GM23338 (cell line): Measurements from ENCODE around the gene TNS3. TPM values are rescaled to one million over a fixed set of nuclear protein-coding genes. Genes with fewer than 3 reads are reported as not detected.
A peak's percentile ranks its signal among the peaks of the same experiment; 100 is the strongest.
"Not testable (repeated sequence)": the region's sequence is repeated elsewhere in the genome, so short reads cannot be mapped to it uniquely, and the experiment has no call there.

Experiments used
- ATAC-seq: fragments of 200-7000 bp; cut with Tn5 transposase; 3 replicates; pipeline ENCODE4 v1.9.1; 2020
- DNase-seq: peaks from one replicate; pipeline ENCODE4 v3.0.0-alpha.2; 2015; ENCODE audit warnings: low spot score
- H2AFZ ChIP-seq: fragments of 200-600 bp; sonication (generic); 2 replicates; pipeline ENCODE4 v1.8.0; 2016; ENCODE audit warnings: antibody characterized with exemption, mild to moderate bottlenecking, moderate library complexity
- H3F3A ChIP-seq: fragments of 200-600 bp; sonication (generic); replicated peaks from 2 replicates; pipeline ENCODE4 v1.8.0; 2017; ENCODE audit warnings: antibody characterized with exemption, mixed run types, low read depth
- H3K27ac ChIP-seq: fragments of 200-600 bp; sonication (generic); 2 replicates; pipeline ENCODE4 v1.6.1; 2016; ENCODE audit warnings: low read depth
- H3K27me3 ChIP-seq: fragments of 200-600 bp; sonication (generic); 2 replicates; pipeline ENCODE4 v1.8.0; 2016; ENCODE audit warnings: mild to moderate bottlenecking, mixed run types, moderate library complexity; ENCODE audit not compliant: insufficient read depth
- H3K36me3 ChIP-seq: fragments of 200-600 bp; sonication (generic); 2 replicates; pipeline ENCODE4 v1.8.0; 2016; ENCODE audit warnings: mild to moderate bottlenecking; ENCODE audit not compliant: insufficient read depth
- H3K4me1 ChIP-seq: fragments of 200-600 bp; sonication (generic); 2 replicates; pipeline ENCODE4 v1.8.0; 2016; ENCODE audit warnings: mild to moderate bottlenecking, moderate library complexity; ENCODE audit not compliant: insufficient read depth
- H3K4me2 ChIP-seq: fragments of 200-600 bp; sonication (generic); 2 replicates; pipeline ENCODE4 v1.7.1; 2017; ENCODE audit warnings: mixed run types
- H3K4me3 ChIP-seq: fragments of 200-600 bp; sonication (generic); 2 replicates; pipeline ENCODE4 v1.6.1; 2016; ENCODE audit warnings: mixed run types
- H3K79me2 ChIP-seq: fragments of 200-600 bp; sonication (generic); replicated peaks from 2 replicates; pipeline ENCODE4 v1.8.0; 2017; ENCODE audit warnings: mild to moderate bottlenecking; ENCODE audit not compliant: insufficient read depth
- H3K9me2 ChIP-seq: fragments of 200-600 bp; sonication (generic); 2 replicates; pipeline ENCODE4 v1.8.0; 2017; ENCODE audit not compliant: insufficient read depth
- H4K20me1 ChIP-seq: fragments of 200-600 bp; sonication (generic); replicated peaks from 2 replicates; pipeline ENCODE4 v1.8.0; 2017; ENCODE audit warnings: mild to moderate bottlenecking; ENCODE audit not compliant: insufficient read depth
- H3K27ac Mint-ChIP-seq: 2 replicates; pipeline ENCODE4 v1.8.0; 2020; ENCODE audit warnings: inconsistent platforms, mild to moderate bottlenecking, moderate library complexity, mixed read lengths
- H3K27me3 Mint-ChIP-seq: 3 replicates; pipeline ENCODE4 v1.8.0; 2022; ENCODE audit warnings: low read depth, mild to moderate bottlenecking, moderate library complexity, mixed read lengths, inconsistent platforms; ENCODE audit not compliant: insufficient read depth, poor library complexity
- H3K36me3 Mint-ChIP-seq: 3 replicates; pipeline ENCODE4 v1.8.0; 2021; ENCODE audit warnings: low read depth, mild to moderate bottlenecking, inconsistent platforms, moderate library complexity, mixed read lengths
- H3K4me1 Mint-ChIP-seq: 3 replicates; pipeline ENCODE4 v1.8.0; 2020; ENCODE audit warnings: mild to moderate bottlenecking, inconsistent platforms, mixed read lengths
- H3K4me3 Mint-ChIP-seq: 3 replicates; pipeline ENCODE4 v1.8.0; 2021; ENCODE audit warnings: moderate library complexity, mild to moderate bottlenecking, inconsistent platforms, mixed read lengths
- H3K9me3 Mint-ChIP-seq: 3 replicates; pipeline ENCODE4 v1.8.0; 2020; ENCODE audit warnings: moderate library complexity, mild to moderate bottlenecking, inconsistent platforms, mixed read lengths
- CREB1 ChIP-seq: fragments of 250-450 bp; sonication (Bioruptor Pico); IDR thresholded peaks from 2 replicates; pipeline ENCODE4 v1.5.0; 2020; ENCODE audit warnings: low read depth, mild to moderate bottlenecking, moderate library complexity
- EZH2 ChIP-seq: fragments of 200-600 bp; sonication (generic); IDR thresholded peaks from one replicate; pipeline ENCODE4 v1.8.0; 2017; ENCODE audit warnings: antibody characterized with exemption, mild to moderate bottlenecking, low read depth; ENCODE audit not compliant: unreplicated experiment
- EZH2phosphoT487 ChIP-seq: fragments of 200-600 bp; sonication (generic); IDR thresholded peaks from one replicate; pipeline ENCODE4 v1.8.1; 2018; ENCODE audit warnings: antibody characterized with exemption; ENCODE audit not compliant: unreplicated experiment
- JUNB ChIP-seq: IDR thresholded peaks from one replicate; pipeline ENCODE4 v1.6.1; 2016; ENCODE audit warnings: antibody characterized with exemption; ENCODE audit not compliant: unreplicated experiment
- NANOG ChIP-seq: IDR thresholded peaks from 2 replicates; pipeline ENCODE4 v1.6.1; 2016; ENCODE audit warnings: antibody characterized with exemption, borderline replicate concordance
- ZNF114 ChIP-seq: fragments of 250-450 bp; sonication (Bioruptor Pico); IDR thresholded peaks from 2 replicates; pipeline ENCODE4 v1.5.0; 2020; ENCODE audit warnings: mild to moderate bottlenecking, moderate library complexity
- ZNF331 ChIP-seq: fragments of 250-450 bp; sonication (Bioruptor Pico); IDR thresholded peaks from 2 replicates; pipeline ENCODE4 v1.5.0; 2020; ENCODE audit warnings: low read depth, mild to moderate bottlenecking, moderate library complexity
- polyA plus RNA-seq: library from polyadenylated mRNA; unstranded; fragments of >200 nt; fragmentation: Nextera tagmentation; extraction: Ambion mirVana; gene quantifications from 2 replicates; pipeline ENCODE4 v1.2.1, GENCODE V29; 2016
- total RNA-seq: library from RNA; depleted of rRNA; stranded (reverse); fragments of >200 nt; shearing (Covaris generic); gene quantifications from 2 replicates; pipeline ENCODE4 v1.2.3, GENCODE V29; 2014
- TF ChIP-seq, protein P1 (sequence below): IDR thresholded peaks from one replicate; pipeline ENCODE4 v1.6.1; 2018; ENCODE audit warnings: antibody characterized with exemption; ENCODE audit not compliant: unreplicated experiment

The TNS3 gene
- total and polyA plus RNA-seq, 2 experiments from 2014 or later: 6.2 to 28.7 TPM

DNA sequence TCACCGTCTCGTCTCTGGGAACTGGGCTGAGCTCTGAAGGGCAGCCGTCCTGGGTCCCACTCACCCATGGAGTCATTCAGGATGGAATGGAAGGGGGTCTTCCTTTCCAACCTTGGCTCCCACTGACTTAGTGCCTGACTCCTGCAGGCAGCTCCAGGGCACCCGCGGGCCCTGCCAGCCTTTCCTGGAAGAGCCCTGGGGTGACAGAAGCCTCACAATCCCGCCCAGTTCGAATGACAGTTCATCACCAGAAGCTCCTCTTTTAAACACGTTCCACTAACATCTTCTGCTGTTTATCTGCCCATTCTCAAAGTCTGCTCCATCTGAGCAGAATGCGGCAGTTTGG lies 110.6 kb downstream of the TNS3 start:
- ATAC-seq (no peak), DNase-seq (no peak)
- Histone ChIP-seq H3K4me1 (peaks cover 26% of the 10 kb centered on the region), H3K27me3 (no peaks in the 10 kb centered on the region), H3K4me2 (peak overlapping the region; percentile 6), H3K27ac (no peak overlapping the region), H3F3A (peaks cover 7% of the 10 kb centered on the region; the same call in 1 of the 2 replicates), H3K79me2 (peaks cover 19% of the 10 kb centered on the region), H3K36me3 (no peaks in the 10 kb centered on the region), H3K4me3 (no peak overlapping the region), H2AFZ (no peak overlapping the region), H3K9me2 (no peaks in the 10 kb centered on the region), H4K20me1 (peaks cover 17% of the 10 kb centered on the region)
- no peak overlapping the region for H3K27ac Mint-ChIP-seq
- no peaks in the 10 kb centered on the region for H3K9me3 Mint-ChIP-seq
- no peaks in the 10 kb centered on the region for H3K36me3 Mint-ChIP-seq
- no peak overlapping the region for H3K4me3 Mint-ChIP-seq
- peaks cover 22% of the 10 kb centered on the region for H3K27me3 Mint-ChIP-seq
- TF ChIP-seq NANOG (no peak), ZNF114 (CRISPR knock-in tag) (no peak), CREB1 (CRISPR knock-in tag) (no peak), EZH2 (no peak), ZNF331 (no peak)
- TF ChIP-seq, protein P1, sequence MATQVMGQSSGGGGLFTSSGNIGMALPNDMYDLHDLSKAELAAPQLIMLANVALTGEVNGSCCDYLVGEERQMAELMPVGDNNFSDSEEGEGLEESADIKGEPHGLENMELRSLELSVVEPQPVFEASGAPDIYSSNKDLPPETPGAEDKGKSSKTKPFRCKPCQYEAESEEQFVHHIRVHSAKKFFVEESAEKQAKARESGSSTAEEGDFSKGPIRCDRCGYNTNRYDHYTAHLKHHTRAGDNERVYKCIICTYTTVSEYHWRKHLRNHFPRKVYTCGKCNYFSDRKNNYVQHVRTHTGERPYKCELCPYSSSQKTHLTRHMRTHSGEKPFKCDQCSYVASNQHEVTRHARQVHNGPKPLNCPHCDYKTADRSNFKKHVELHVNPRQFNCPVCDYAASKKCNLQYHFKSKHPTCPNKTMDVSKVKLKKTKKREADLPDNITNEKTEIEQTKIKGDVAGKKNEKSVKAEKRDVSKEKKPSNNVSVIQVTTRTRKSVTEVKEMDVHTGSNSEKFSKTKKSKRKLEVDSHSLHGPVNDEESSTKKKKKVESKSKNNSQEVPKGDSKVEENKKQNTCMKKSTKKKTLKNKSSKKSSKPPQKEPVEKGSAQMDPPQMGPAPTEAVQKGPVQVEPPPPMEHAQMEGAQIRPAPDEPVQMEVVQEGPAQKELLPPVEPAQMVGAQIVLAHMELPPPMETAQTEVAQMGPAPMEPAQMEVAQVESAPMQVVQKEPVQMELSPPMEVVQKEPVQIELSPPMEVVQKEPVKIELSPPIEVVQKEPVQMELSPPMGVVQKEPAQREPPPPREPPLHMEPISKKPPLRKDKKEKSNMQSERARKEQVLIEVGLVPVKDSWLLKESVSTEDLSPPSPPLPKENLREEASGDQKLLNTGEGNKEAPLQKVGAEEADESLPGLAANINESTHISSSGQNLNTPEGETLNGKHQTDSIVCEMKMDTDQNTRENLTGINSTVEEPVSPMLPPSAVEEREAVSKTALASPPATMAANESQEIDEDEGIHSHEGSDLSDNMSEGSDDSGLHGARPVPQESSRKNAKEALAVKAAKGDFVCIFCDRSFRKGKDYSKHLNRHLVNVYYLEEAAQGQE: no peak
- peaks cover 39% of the 10 kb centered on the region for H3K4me1 Mint-ChIP-seq

DNA sequence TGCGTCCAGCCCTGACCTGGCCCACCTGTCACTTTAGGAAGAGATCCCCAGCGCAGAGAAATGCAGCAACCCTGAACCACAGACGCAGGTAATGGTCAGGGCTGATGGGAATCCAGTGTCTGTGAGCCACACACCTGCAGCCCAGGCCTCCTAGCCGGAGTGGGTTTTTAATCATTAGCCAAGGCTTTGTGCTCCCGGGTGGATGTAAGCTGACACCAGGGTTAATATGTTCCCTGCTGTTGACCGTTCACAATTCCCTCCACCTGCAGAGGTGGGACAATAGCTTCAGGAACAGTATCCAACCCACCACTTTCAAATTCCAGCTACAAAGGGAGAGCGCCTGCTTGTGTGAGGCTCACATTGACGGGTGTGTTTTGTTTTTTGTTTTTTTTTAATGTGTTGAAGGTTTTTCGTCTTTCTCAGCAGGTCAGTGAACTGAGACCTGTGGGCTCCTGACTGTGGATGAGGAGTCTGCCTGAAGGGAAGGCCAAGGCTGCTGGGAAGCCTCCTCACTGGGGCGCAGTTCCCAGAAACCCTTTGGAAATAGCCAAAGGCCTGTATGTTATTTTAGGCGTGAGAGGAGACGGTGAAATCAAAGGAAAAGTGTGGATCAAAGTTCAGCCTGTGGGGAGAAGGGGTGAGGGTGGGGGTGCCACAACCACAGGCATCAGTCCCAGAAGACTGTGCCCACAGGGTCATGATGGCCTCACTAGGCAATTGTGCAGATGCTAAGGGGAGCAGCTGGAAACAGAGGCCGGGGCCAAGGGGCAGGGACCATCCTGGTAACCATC lies 111.1 kb downstream of the TNS3 start:
- no peaks in the 10 kb centered on the region for H3K27me3 ChIP-seq
- Mint-ChIP-seq H3K4me3 (peak overlapping the region; percentile 31; the same call in 2 of the 3 replicates), H3K36me3 (no peaks in the 10 kb centered on the region), H3K9me3 (no peaks in the 10 kb centered on the region), H3K27ac (no peak overlapping the region), H3K4me1 (peaks cover 36% of the 10 kb centered on the region), H3K27me3 (peaks cover 18% of the 10 kb centered on the region)
- peak overlapping the region; percentile 91; the same call in 1 of the 2 replicates for H3K27ac ChIP-seq
- TF ChIP-seq NANOG: peak; percentile 73; the same call in 1 of the 2 replicates
- TF ChIP-seq JUNB: no peak
- no peak for TF ChIP-seq EZH2phosphoT487
- TF ChIP-seq ZNF114 (CRISPR knock-in tag): no peak
- no peaks in the 10 kb centered on the region for H3K36me3 ChIP-seq
- peak; percentile 87 for ATAC-seq
- peaks cover 19% of the 10 kb centered on the region for H3K79me2 ChIP-seq
- no peak overlapping the region for H2AFZ ChIP-seq
- peaks cover 7% of the 10 kb centered on the region; the same call in 1 of the 2 replicates for H3F3A ChIP-seq
- H3K4me2 ChIP-seq: peak overlapping the region; percentile 37
- no peaks in the 10 kb centered on the region for H3K9me2 ChIP-seq
- peaks cover 26% of the 10 kb centered on the region for H3K4me1 ChIP-seq
- DNase-seq: peak; percentile 83
- H3K4me3 ChIP-seq: no peak overlapping the region
- peaks cover 16% of the 10 kb centered on the region for H4K20me1 ChIP-seq

DNA sequence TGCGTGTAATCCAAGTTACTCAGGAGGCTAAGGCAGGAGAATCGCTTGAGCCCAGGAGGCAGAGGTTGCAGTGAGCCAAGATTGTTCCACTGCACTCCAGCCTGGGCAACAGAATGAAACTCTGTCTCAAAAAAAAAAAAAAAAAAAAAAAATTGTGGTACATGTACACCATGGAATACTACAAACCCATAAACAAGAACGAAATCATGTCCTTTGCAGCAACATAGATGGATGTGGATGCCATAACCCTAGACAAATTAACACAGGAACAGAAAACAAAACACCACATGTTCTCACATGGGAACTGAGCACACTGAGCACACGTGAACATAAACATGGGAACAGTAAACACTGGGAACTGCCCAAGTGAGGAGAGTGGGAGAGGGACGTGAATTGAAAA lies 112.1 kb downstream of the TNS3 start:
- H3K9me3 Mint-ChIP-seq, H2AFZ ChIP-seq, H3K36me3 Mint-ChIP-seq, H3K4me2 ChIP-seq, H3K36me3 ChIP-seq, H3K4me3 Mint-ChIP-seq, H3K27ac ChIP-seq, ATAC-seq, H3K27ac Mint-ChIP-seq, H3K4me3 ChIP-seq, H3K9me2 ChIP-seq, DNase-seq, H3K27me3 ChIP-seq, H3F3A ChIP-seq: not testable (repeated sequence)
- Mint-ChIP-seq H3K27me3 (peaks cover 17% of the 10 kb centered on the region), H3K4me1 (peaks cover 33% of the 10 kb centered on the region)
- peaks cover 19% of the 10 kb centered on the region for H3K4me1 ChIP-seq
- peaks cover 11% of the 10 kb centered on the region for H4K20me1 ChIP-seq
- H3K79me2 ChIP-seq: peaks cover 18% of the 10 kb centered on the region
